Heart left ventricle (tissue), 16 donors: ENCODE data around the gene TRERF1. TPM values are rescaled to one million over a fixed set of nuclear protein-coding genes. Genes with fewer than 3 reads are reported as not detected.
A peak's percentile ranks its signal among the peaks of the same experiment; 100 is the strongest.

Source experiments
- ATAC-seq, 4 donors: fragments of 200-7000 bp; cut with Tn5 transposase; one replicate each; pipeline ENCODE4 v1.9.1; 2020 to 2022; ENCODE audit warnings: moderate library complexity in 4 of 4, mild to moderate bottlenecking in 3 of 4, moderate number of reproducible peaks in 1 of 4
- DNase-seq, 5 donors: peaks; one replicate each; pipeline ENCODE4 v3.0.0-alpha.2; 2020
- H3K27ac ChIP-seq, 12 donors: fragments of 200-600 bp; sonication (generic) in 4 of 12; one replicate each; pipeline versions ENCODE4 v1.5.0 to v1.8.0; 2016 to 2022; ENCODE audit warnings: mild to moderate bottlenecking in 2 of 12
- H3K27me3 ChIP-seq, 9 donors: fragments of 200-600 bp; sonication (generic) in 2 of 9; one replicate each; pipeline versions ENCODE4 v1.5.1 to v1.8.0; 2016 to 2022; ENCODE audit warnings: mild to moderate bottlenecking in 3 of 9
- H3K36me3 ChIP-seq, 9 donors: fragments of 200-600 bp; sonication (generic) in 2 of 9; one replicate each; pipeline versions ENCODE4 v1.5.0 to v1.8.0; 2018 to 2022; ENCODE audit warnings: mild to moderate bottlenecking in 2 of 9
- H3K4me1 ChIP-seq, 12 donors: fragments of 200-600 bp; sonication (generic) in 4 of 12; one replicate each; pipeline versions ENCODE4 v1.5.0 to v1.8.0; 2016 to 2022; ENCODE audit warnings: mild to moderate bottlenecking in 3 of 12
- H3K4me3 ChIP-seq, 12 donors: fragments of 200-600 bp; sonication (generic) in 4 of 12; one replicate each; pipeline versions ENCODE4 v1.5.0 to v1.8.0; 2017 to 2022; ENCODE audit warnings: mild to moderate bottlenecking in 9 of 12, moderate library complexity in 4 of 12
- H3K9me3 ChIP-seq, 12 donors: fragments of 200-600 bp; sonication (generic) in 4 of 12; one replicate each; pipeline versions ENCODE4 v1.5.0 to v1.8.0; 2016 to 2022; ENCODE audit warnings: mild to moderate bottlenecking in 1 of 12
- CTCF ChIP-seq, 12 donors: fragments of 200-600 bp; sonication (generic) in 4 of 12; IDR thresholded peaks; one replicate each; pipeline versions ENCODE4 v1.5.0 to v1.8.0; 2018 to 2022; ENCODE audit warnings: antibody characterized with exemption in 12 of 12, mild to moderate bottlenecking in 5 of 12
- POLR2A ChIP-seq, 2 donors: fragments of 450-650 bp; IDR thresholded peaks; one replicate each; pipeline ENCODE4 v1.6.1; 2017; ENCODE audit warnings: antibody characterized with exemption in 2 of 2, mild to moderate bottlenecking in 2 of 2, moderate library complexity in 2 of 2
- WGBS, 4 donors: extraction: QIAGEN DNeasy Blood & Tissue Kit in 2 of 4; methylation state at CpG; one replicate each; pipeline versions ENCODE4 v1.1.5 to v1.1.7; 2013 to 2018; 5-methylcytosine and 5-hydroxymethylcytosine counted together
- intact Hi-C, 10 donors: fragments of 100-400 bp; cut with DNase I; formaldehyde crosslinking; loops; one replicate each; pipeline versions ENCODE4 v1.11.1 to v1.14.2; 2022
- polyA plus RNA-seq, 2 donors: library from polyadenylated mRNA; stranded (reverse); fragments of 200-250 nt; gene quantifications; one replicate each; pipeline ENCODE4 v1.2.3, GENCODE V29; 2013
- total RNA-seq, 9 donors: library from RNA; depleted of rRNA in 2 of 9; stranded (reverse); fragments of >200 nt in 2 of 9; fragmentation: NEBNext Ultra II Directional in 3 of 9; extraction: Animal tissue kit (Norgen Biotek cat#: 25700) in 3 of 9; gene quantifications; one replicate each; pipeline versions ENCODE4 v1.1.0 to v1.2.4, GENCODE V29; 2016 to 2023
- donor health status: ischemic (EF 13 %, LVEDD 7.1; RV severe dilation, severe dysfunction).
- donor health status: healthy with polysubstance abuse.
- donor health status: DM: no; HTN: yes; CAD: no.
- donor health status: DM: no; HTN: no; CAD: no.
- donor health status: ischemic (EF 25% LVEDD 6.9; RV normal size, moderate dysfunction).
- donor health status: ischemic (EF 25% LVEDD 5.7; RV mildly dilated, moderate dysfunction).
- donor health status: healthy.
- donor health status: DM: yes; HTN: yes; CAD: no.
- donor health status: ischemic (EF 35%, LVEDD 5.7; RV mildly dilated, moderate dysfunction).
- donor health status: nonischemic (EF 11% LVEDD 7.7; RV severe dilation, severe dysfunction).
- donor health status: DM: yes; HTN: yes; CAD: no.
- donor health status: PGD.
- donor health status: ischemic (EF 29% LVEDD 5.4; RV normal size, mild dysfunction).
- donor health status: nonischemic (EF 23%, LVEDD 6.1; RV moderate dilation, normal function).

TRERF1 gene
- total and polyA plus RNA-seq, 11 donors = 0.53 to 4.5 (median 1.5) TPM

DNA sequence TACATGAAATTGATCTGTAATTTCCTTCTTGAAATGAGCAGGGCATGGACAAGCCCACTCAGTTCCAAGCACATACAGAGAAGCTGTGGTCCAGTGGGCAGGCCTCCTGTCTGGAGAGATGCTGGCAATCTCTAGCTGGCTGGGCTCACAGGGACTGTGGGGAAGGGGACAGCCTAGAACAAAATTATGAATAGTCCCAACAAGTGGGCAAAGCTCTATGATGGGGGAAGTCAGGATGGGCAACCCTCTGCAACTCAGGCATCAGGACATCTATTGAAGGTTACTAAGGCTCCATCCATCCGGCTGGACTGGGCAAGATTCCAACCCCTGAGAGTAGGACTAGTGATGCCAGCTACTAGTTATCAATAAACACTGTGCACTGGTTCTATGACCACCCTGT is 40.9 kb downstream of the TRERF1 start:
- Histone ChIP-seq H3K27me3 (no peaks in the 10 kb centered on the region), H3K27ac (peak overlapping the region in 1 of 12 donors; percentile 10), H3K36me3 (no peaks in the 10 kb centered on the region), H3K4me1 (peaks cover 0 to 50% (median 13%) of the 10 kb centered on the region in 12 donors), H3K9me3 (no peaks in the 10 kb centered on the region), H3K4me3 (no peak overlapping the region)
- WGBS, 4 donors = 58 to 69% (median 69%) methylated on average over 1 of the region's 1 CpG
- ATAC-seq (no peak), DNase-seq (no peak)
- no peak for TF ChIP-seq POLR2A (IDR thresholded peaks at IDR 0.05)
- TF ChIP-seq CTCF (IDR thresholded peaks at IDR 0.05) = no peak
- intact Hi-C loops = no loop called here

DNA sequence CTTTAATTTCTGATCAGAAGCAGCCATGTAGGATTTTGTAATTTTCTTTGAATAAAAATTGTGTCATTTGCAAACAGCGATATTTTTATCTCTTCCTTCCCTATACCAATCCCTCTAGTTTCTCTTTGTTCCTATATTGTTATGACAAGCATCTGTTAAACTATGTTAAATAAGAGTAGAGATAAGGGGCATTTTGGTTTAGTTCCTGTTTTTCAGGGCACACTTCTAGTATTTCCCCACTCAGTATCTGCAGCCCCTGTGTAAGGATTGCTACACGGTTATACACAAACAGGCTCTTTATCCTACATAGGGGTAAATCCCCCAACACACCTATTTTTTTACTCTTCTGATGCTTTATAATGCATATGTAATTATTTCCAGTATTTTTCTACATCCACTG is 42.1 kb downstream of the TRERF1 start:
- DNase-seq (no peak), ATAC-seq (no peak)
- Histone ChIP-seq H3K9me3 (no peaks in the 10 kb centered on the region), H3K36me3 (no peaks in the 10 kb centered on the region), H3K4me3 (no peak overlapping the region), H3K4me1 (peaks cover 0 to 61% (median 25%) of the 10 kb centered on the region in 12 donors), H3K27ac (peak overlapping the region in 1 of 12 donors; percentile 38), H3K27me3 (no peaks in the 10 kb centered on the region)
- TF ChIP-seq CTCF (IDR thresholded peaks at IDR 0.05) = no peak
- no peak for TF ChIP-seq POLR2A (IDR thresholded peaks at IDR 0.05)
- 72 to 91% (median 80%) methylated on average over 2 of the region's 2 CpGs for WGBS, 4 donors
- intact Hi-C loops = loop anchor here in 1 of 10 donors (5.0 kb wide), 1 partner anchor 43 kb away; the partner anchor contains the start of gene TRERF1

DNA sequence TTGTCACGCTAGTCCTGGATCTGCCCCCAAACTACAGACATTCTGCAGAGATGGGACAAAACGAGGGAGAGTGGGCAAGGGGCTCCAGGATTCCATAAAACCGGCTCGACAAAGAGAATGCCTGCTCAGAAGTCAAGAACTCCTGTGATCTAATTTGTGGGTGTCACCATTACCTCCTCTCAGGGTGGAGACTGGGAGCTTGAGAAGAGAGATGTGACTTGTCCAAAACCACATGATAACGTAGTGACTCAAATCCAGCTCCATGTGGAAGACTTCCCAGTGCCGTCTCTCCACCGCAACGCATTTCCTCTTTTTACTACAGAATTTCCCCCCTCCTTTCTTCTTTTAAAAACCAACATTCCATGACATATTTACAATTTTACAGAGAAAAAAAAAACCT is 44.3 kb downstream of the TRERF1 start:
- intact Hi-C loops = loop anchor here in 1 of 10 donors (5.0 kb wide), 1 partner anchor 45 kb away; the partner anchor contains the start of gene TRERF1
- WGBS, 4 donors = 65 to 86% (median 74%) methylated on average over 8 of the region's 8 CpGs
- no peak for TF ChIP-seq POLR2A (IDR thresholded peaks at IDR 0.05)
- peaks cover 0 to 83% (median 35%) of the 10 kb centered on the region in 12 donors for H3K4me1 ChIP-seq
- no peaks in the 10 kb centered on the region for H3K36me3 ChIP-seq
- no peaks in the 10 kb centered on the region for H3K9me3 ChIP-seq
- H3K27me3 ChIP-seq = no peaks in the 10 kb centered on the region
- ATAC-seq (peak in 3 of 4 donors; percentile 60 to 71 (median 62)), DNase-seq (no peak)
- H3K27ac ChIP-seq = peak overlapping the region in 9 of 12 donors; percentile 15 to 56 (median 48)
- peak overlapping the region in 2 of 12 donors; percentile 4 to 11 for H3K4me3 ChIP-seq

- DNase-seq (peak in 4 of 5 donors; percentile 23 to 48 (median 40)), ATAC-seq (peak in 3 of 4 donors; percentile 14 to 48 (median 24))
- H3K27ac ChIP-seq = peak overlapping the region in 10 of 12 donors; percentile 14 to 78 (median 47)
- no peak for TF ChIP-seq POLR2A (IDR thresholded peaks at IDR 0.05)
- no peak for TF ChIP-seq CTCF (IDR thresholded peaks at IDR 0.05)
- 64 to 75% (median 71%) methylated on average over 6 of the region's 6 CpGs for WGBS, 4 donors
- H3K36me3 ChIP-seq = no peaks in the 10 kb centered on the region
- H3K4me1 ChIP-seq = peaks cover 0 to 88% (median 35%) of the 10 kb centered on the region in 12 donors
- H3K4me3 ChIP-seq = peak overlapping the region in 1 of 12 donors; percentile 11
- H3K9me3 ChIP-seq = no peaks in the 10 kb centered on the region
- H3K27me3 ChIP-seq = no peaks in the 10 kb centered on the region
- intact Hi-C loops = loop anchor here in 1 of 10 donors (5.0 kb wide), 1 partner anchor 46 kb away; the partner anchor contains the start of gene TRERF1
Observed at GRCh38 chr6:42406306-42407280, 45.1 kb downstream of the TRERF1 start.
